H9 (cell line): ENCODE measurements around the gene LRFN3. TPM values are rescaled to one million over a fixed set of nuclear protein-coding genes. Genes with fewer than 3 reads are reported as not detected.
A peak's percentile ranks its signal among the peaks of the same experiment; 100 is the strongest.

Experiments
- DNase-seq: peaks from one replicate; pipeline ENCODE4 v3.0.0-alpha.2; 2017
- H2AFZ ChIP-seq: one replicate; pipeline ENCODE4 v1.6.1; 2013; ENCODE audit warnings: mild to moderate bottlenecking, low read length, control low read depth, moderate library complexity
- H2AK5ac ChIP-seq: 2 replicates; pipeline ENCODE4 v1.6.1; 2013; ENCODE audit warnings: low read length, control low read depth, mixed read lengths; ENCODE audit not compliant: insufficient read length
- H2BK120ac ChIP-seq: one replicate; pipeline ENCODE4 v1.6.1; 2013; ENCODE audit warnings: low read depth, mild to moderate bottlenecking, low read length, control low read depth, inconsistent platforms; ENCODE audit not compliant: poor library complexity, severe bottlenecking
- H2BK12ac ChIP-seq: 2 replicates; pipeline ENCODE4 v1.6.1; 2013; ENCODE audit warnings: low read length, control low read depth, mixed read lengths, low read depth; ENCODE audit not compliant: insufficient read length
- H2BK15ac ChIP-seq: 2 replicates; pipeline ENCODE4 v1.6.1; 2013; ENCODE audit warnings: low read depth, low read length, control low read depth
- H2BK20ac ChIP-seq: one replicate; pipeline ENCODE4 v1.6.1; 2013; ENCODE audit warnings: low read depth, mild to moderate bottlenecking, low read length, control low read depth, inconsistent platforms; ENCODE audit not compliant: poor library complexity, severe bottlenecking
- H2BK5ac ChIP-seq: 2 replicates; pipeline ENCODE4 v1.6.1; 2013; ENCODE audit warnings: low read length, control low read depth, mixed read lengths; ENCODE audit not compliant: insufficient read length
- H3K14ac ChIP-seq: 2 replicates; pipeline ENCODE4 v1.6.1; 2013; ENCODE audit warnings: low read length, control low read depth; ENCODE audit not compliant: insufficient read depth
- H3K18ac ChIP-seq: 2 replicates; pipeline ENCODE4 v1.6.1; 2013; ENCODE audit warnings: low read depth, mild to moderate bottlenecking, mixed read lengths, low read length, control low read depth; ENCODE audit not compliant: insufficient read length
- H3K23ac ChIP-seq: 2 replicates; pipeline ENCODE4 v1.6.1; 2013; ENCODE audit warnings: low read length, control low read depth, mixed read lengths, low read depth; ENCODE audit not compliant: insufficient read length
- H3K23me2 ChIP-seq: 2 replicates; pipeline ENCODE4 v1.6.1; 2013; ENCODE audit warnings: low read depth, mild to moderate bottlenecking, mixed read lengths, low read length, control low read depth; ENCODE audit not compliant: insufficient read length, poor library complexity, severe bottlenecking
- H3K27ac ChIP-seq: 2 replicates; pipeline ENCODE4 v1.5.1; 2013; ENCODE audit warnings: low read length, control low read depth, mixed read lengths, low read depth; ENCODE audit not compliant: insufficient read length
- H3K27me3 ChIP-seq: 2 replicates; pipeline ENCODE4 v1.6.1; 2013; ENCODE audit warnings: low read length, control low read depth, inconsistent platforms; ENCODE audit not compliant: insufficient read depth
- H3K4ac ChIP-seq: 2 replicates; pipeline ENCODE4 v1.6.1; 2013; ENCODE audit warnings: low read depth, mild to moderate bottlenecking, control low read depth, inconsistent platforms, low read length, moderate library complexity
- H3K4me1 ChIP-seq: 2 replicates; pipeline ENCODE4 v1.6.1; 2013; ENCODE audit warnings: low read length, control low read depth, inconsistent platforms; ENCODE audit not compliant: insufficient read depth
- H3K4me2 ChIP-seq: 2 replicates; pipeline ENCODE4 v1.6.1; 2013; ENCODE audit warnings: low read length, control low read depth, mixed read lengths; ENCODE audit not compliant: insufficient read length, insufficient read depth
- H3K56ac ChIP-seq: 2 replicates; pipeline ENCODE4 v1.6.1; 2013; ENCODE audit warnings: low read depth, mild to moderate bottlenecking, mixed read lengths, low read length, control low read depth; ENCODE audit not compliant: insufficient read length
- H3K79me1 ChIP-seq: 2 replicates; pipeline ENCODE4 v1.6.1; 2013; ENCODE audit warnings: low read depth, mild to moderate bottlenecking, moderate library complexity, low read length, control low read depth, inconsistent platforms; ENCODE audit not compliant: insufficient read depth, poor library complexity, severe bottlenecking
- H3K79me2 ChIP-seq: 2 replicates; pipeline ENCODE4 v1.6.1; 2013; ENCODE audit warnings: low read length, control low read depth, inconsistent platforms; ENCODE audit not compliant: insufficient read depth
- H3K9ac ChIP-seq: 2 replicates; pipeline ENCODE4 v1.6.1; 2013; ENCODE audit warnings: low read length, control low read depth, mixed read lengths; ENCODE audit not compliant: insufficient read length; ENCODE audit errors: extremely low read depth
- H3K9me3 ChIP-seq: one replicate; pipeline ENCODE4 v1.6.1; 2013; ENCODE audit warnings: low read depth, low read length, inconsistent platforms; ENCODE audit not compliant: control insufficient read depth
- H3T11ph ChIP-seq: one replicate; pipeline ENCODE4 v1.6.1; 2013; ENCODE audit warnings: mild to moderate bottlenecking, low read length, control low read depth, inconsistent platforms
- H4K20me1 ChIP-seq: one replicate; pipeline ENCODE4 v1.6.1; 2013; ENCODE audit not compliant: control insufficient read depth, insufficient read length, insufficient read depth
- H4K5ac ChIP-seq: 2 replicates; pipeline ENCODE4 v1.6.1; 2013; ENCODE audit warnings: low read depth, mild to moderate bottlenecking, mixed read lengths, low read length, control low read depth; ENCODE audit not compliant: insufficient read length
- H4K8ac ChIP-seq: replicated peaks from 2 replicates; pipeline ENCODE4 v1.6.1; 2013; ENCODE audit warnings: low read length, control low read depth, mixed read lengths, low read depth; ENCODE audit not compliant: insufficient read length
- H4K91ac ChIP-seq: 2 replicates; pipeline ENCODE4 v1.6.1; 2013; ENCODE audit warnings: low read depth, mild to moderate bottlenecking, moderate library complexity, mixed read lengths, low read length, control low read depth; ENCODE audit not compliant: insufficient read length
- H3K27ac Mint-ChIP-seq, 3 experiments: 2 replicates in 2 of 3; 3 replicates in 1 of 3; pipeline ENCODE4 v1.8.0; 2020 to 2021; ENCODE audit warnings: mixed read lengths in 3 of 3, mild to moderate bottlenecking in 1 of 3, moderate library complexity in 1 of 3
- H3K27me3 Mint-ChIP-seq: 2 replicates; pipeline ENCODE4 v1.8.0; 2021; ENCODE audit warnings: low read depth, mild to moderate bottlenecking, moderate library complexity, mixed read lengths
- H3K36me3 Mint-ChIP-seq, 3 experiments: 2 replicates in 2 of 3; 3 replicates in 1 of 3; pipeline ENCODE4 v1.8.0; 2020 to 2021; ENCODE audit warnings: low read depth in 3 of 3, mixed read lengths in 3 of 3; ENCODE audit not compliant: insufficient read depth in 1 of 3
- H3K4me1 Mint-ChIP-seq, 2 experiments: 2 replicates each; pipeline ENCODE4 v1.8.0; 2020; ENCODE audit warnings: mixed read lengths in 2 of 2
- H3K4me3 Mint-ChIP-seq, 2 experiments: 2 replicates in 1 of 2; 3 replicates in 1 of 2; pipeline ENCODE4 v1.8.0; 2020 to 2021; ENCODE audit warnings: mild to moderate bottlenecking in 2 of 2, mixed read lengths in 2 of 2, moderate library complexity in 1 of 2
- H3K9me3 Mint-ChIP-seq, 2 experiments: 2 replicates in 1 of 2; 3 replicates in 1 of 2; pipeline ENCODE4 v1.8.0; 2020; ENCODE audit warnings: mild to moderate bottlenecking in 2 of 2, mixed read lengths in 2 of 2, moderate library complexity in 1 of 2
- CTCF ChIP-seq: fragments of 200-600 bp; sonication (generic); conservative IDR thresholded peaks from 3 replicates; pipeline ENCODE4 v1.8.0; 2021; ENCODE audit warnings: antibody characterized with exemption, mild to moderate bottlenecking
- WGBS: extraction: QIAGEN DNeasy Blood & Tissue Kit; methylation state at CpG from one replicate; pipeline ENCODE4 v1.1.7; 2013; ENCODE audit warnings: missing lambda C conversion rate, low lambda C conversion rate, mixed read lengths; ENCODE audit not compliant: insufficient read length; ENCODE audit errors: extremely low coverage; 5-methylcytosine and 5-hydroxymethylcytosine counted together
- total RNA-seq: library from RNA; stranded (reverse); gene quantifications from 2 replicates; pipeline ENCODE4 v1.2.1, GENCODE V29; 2021

Gene LRFN3
- total RNA-seq, 1 experiment from 2014 or later, result 20.5 TPM

DNA sequence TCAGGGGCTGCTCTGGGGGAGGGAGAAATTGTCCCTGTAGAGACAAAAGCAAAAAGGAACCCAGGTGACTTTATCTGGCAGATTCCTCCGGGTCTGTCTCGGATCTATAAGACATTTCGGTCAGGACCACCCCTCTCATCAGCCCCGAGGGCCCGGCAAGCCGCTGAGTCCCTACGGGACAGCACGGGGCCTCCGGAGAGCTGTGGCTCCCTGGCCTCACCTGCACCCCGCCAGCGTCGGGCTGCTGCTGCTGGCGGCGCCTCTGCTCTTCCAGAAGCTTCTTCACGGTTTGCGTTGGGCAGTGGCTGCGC, 37.7 kb upstream of the LRFN3 start:
- Histone ChIP-seq H4K8ac (no peak overlapping the region), H2BK120ac (no peak overlapping the region), H2AK5ac (no peak overlapping the region), H4K20me1 (no peaks in the 10 kb centered on the region), H3K9ac (no peak overlapping the region), H2AFZ (no peak overlapping the region), H2BK12ac (no peak overlapping the region), H3K23ac (no peak overlapping the region), H3K79me1 (peaks cover 3% of the 10 kb centered on the region), H3K23me2 (peaks cover 9% of the 10 kb centered on the region), H4K91ac (no peak overlapping the region), H3K9me3 (no peaks in the 10 kb centered on the region), H3K18ac (no peak overlapping the region), H3K56ac (no peak overlapping the region), H3K27ac (no peak overlapping the region), H3K4ac (no peak overlapping the region), H2BK15ac (no peak overlapping the region), H3K79me2 (no peaks in the 10 kb centered on the region), H3T11ph (no peak overlapping the region), H3K27me3 (no peaks in the 10 kb centered on the region), H2BK20ac (no peak overlapping the region), H3K14ac (no peak overlapping the region), H3K4me1 (peaks cover 5% of the 10 kb centered on the region; the same call in 1 of the 2 replicates), H2BK5ac (no peak overlapping the region), H3K4me2 (peak overlapping the region; percentile 78), H4K5ac (no peak overlapping the region)
- no CpG with 5 or more reads among the region's 17 CpGs for WGBS
- no peak for TF ChIP-seq CTCF
- no peak for DNase-seq
- Mint-ChIP-seq H3K36me3 (peaks cover 10 to 36% (median 30%) of the 10 kb centered on the region in 3 experiments; a peak in 6 of 7 replicates), H3K4me1 (peaks cover 16 to 28% of the 10 kb centered on the region in 2 experiments), H3K27me3 (peaks cover 10% of the 10 kb centered on the region), H3K9me3 (no peaks in the 10 kb centered on the region), H3K27ac (no peak overlapping the region; a peak in 1 of 7 replicates), H3K4me3 (peak overlapping the region; percentile 90 to 99)
